Smooth muscle cell (in vitro differentiated cells): ENCODE results near the gene STARD4. TPM values are rescaled to one million over a fixed set of nuclear protein-coding genes. Genes with fewer than 3 reads are reported as not detected.

Experiments
- DNase-seq: peaks from one replicate; lab custom pipeline; 2025; ENCODE audit not compliant: unreplicated experiment; lab: John Stamatoyannopoulos, UW
- H2AFZ ChIP-seq: fragments of 200-600 bp; sonication (generic); 2 replicates; pipeline ENCODE4 v1.6.0; 2016; ENCODE audit warnings: antibody characterized with exemption, low read depth, mild to moderate bottlenecking
- H3F3A ChIP-seq: fragments of 200-600 bp; sonication (generic); 2 replicates; pipeline ENCODE4 v1.6.0; 2017; ENCODE audit warnings: antibody characterized with exemption, low read depth
- H3K27ac ChIP-seq: fragments of 200-600 bp; sonication (generic); 2 replicates; pipeline ENCODE4 v1.5.1; 2016; ENCODE audit warnings: low read depth, mild to moderate bottlenecking
- H3K27me3 ChIP-seq: fragments of 200-600 bp; sonication (generic); 2 replicates; pipeline ENCODE4 v1.6.1; 2016; ENCODE audit warnings: low read depth, mild to moderate bottlenecking
- H3K36me3 ChIP-seq: fragments of 200-600 bp; sonication (generic); 2 replicates; pipeline ENCODE4 v1.5.1; 2016; ENCODE audit warnings: low read depth
- H3K4me1 ChIP-seq: fragments of 200-600 bp; sonication (generic); 2 replicates; pipeline ENCODE4 v1.5.1; 2016; ENCODE audit warnings: low read depth
- H3K4me2 ChIP-seq: fragments of 200-600 bp; sonication (generic); 2 replicates; pipeline ENCODE4 v1.6.0; 2016; ENCODE audit warnings: mild to moderate bottlenecking
- H3K4me3 ChIP-seq: fragments of 200-600 bp; sonication (generic); 2 replicates; pipeline ENCODE4 v1.5.1; 2016; ENCODE audit warnings: mild to moderate bottlenecking
- H3K79me2 ChIP-seq: fragments of 200-600 bp; sonication (generic); 2 replicates; pipeline ENCODE4 v1.6.0; 2016; ENCODE audit warnings: low read depth, mild to moderate bottlenecking
- H3K9ac ChIP-seq: fragments of 200-600 bp; sonication (generic); 2 replicates; pipeline ENCODE4 v1.6.0; 2016; ENCODE audit warnings: low read depth
- H3K9me3 ChIP-seq: fragments of 200-600 bp; sonication (generic); replicated peaks from 2 replicates; pipeline ENCODE4 v1.5.1; 2016; ENCODE audit warnings: low read depth
- H4K20me1 ChIP-seq: fragments of 200-600 bp; sonication (generic); 2 replicates; pipeline ENCODE4 v1.6.0; 2016; ENCODE audit warnings: low read depth
- CTCF ChIP-seq: fragments of 200-600 bp; sonication (generic); IDR thresholded peaks from 2 replicates; pipeline ENCODE4 v1.5.1; 2017; ENCODE audit warnings: borderline replicate concordance, mild to moderate bottlenecking, antibody characterized with exemption; ENCODE audit not compliant: insufficient read depth, poor library complexity, severe bottlenecking
- WGBS: methylation state at CpG from one replicate; pipeline ENCODE4 v1.1.7; 2016; ENCODE audit warnings: low lambda C conversion rate; 5-methylcytosine and 5-hydroxymethylcytosine counted together
- polyA plus RNA-seq: library from polyadenylated mRNA; unstranded; fragments of >200 nt; fragmentation: Nextera tagmentation; extraction: Ambion mirVana; gene quantifications from 2 replicates; pipeline ENCODE4 v1.2.1, GENCODE V29; 2016
- total RNA-seq: library from RNA; depleted of rRNA; stranded (reverse); fragments of >200 nt; gene quantifications from 2 replicates; pipeline ENCODE4 v1.2.3, GENCODE V29; 2014

Gene STARD4
- total and polyA plus RNA-seq, 2 experiments from 2014 or later, result 41.7 to 123 TPM

- H3K79me2 ChIP-seq, result no peaks in the 10 kb centered on the region
- no peak for DNase-seq
- TF ChIP-seq CTCF, result no peak
- no peaks in the 10 kb centered on the region for H4K20me1 ChIP-seq
- H3K9me3 ChIP-seq, result no peaks in the 10 kb centered on the region
- H3F3A ChIP-seq, result no peaks in the 10 kb centered on the region
- no peak overlapping the region for H3K4me3 ChIP-seq
- 90% methylated on average over 1 of the region's 1 CpG for WGBS
- no peak overlapping the region for H3K4me2 ChIP-seq
- no peaks in the 10 kb centered on the region for H3K36me3 ChIP-seq
- peaks cover 4% of the 10 kb centered on the region for H3K4me1 ChIP-seq
- no peak overlapping the region for H3K9ac ChIP-seq
- no peaks in the 10 kb centered on the region for H3K27me3 ChIP-seq
- H3K27ac ChIP-seq, result no peak overlapping the region
- no peak overlapping the region for H2AFZ ChIP-seq
These were observed 32.7 kb upstream of the STARD4 start for GRCh38 chr5:111545031-111545430.

- no peak for DNase-seq
- H3K4me1 ChIP-seq, result no peaks in the 10 kb centered on the region
- no peaks in the 10 kb centered on the region for H3K79me2 ChIP-seq
- no peak for TF ChIP-seq CTCF
- no peaks in the 10 kb centered on the region for H3K9me3 ChIP-seq
- H2AFZ ChIP-seq, result no peak overlapping the region
- 91% methylated on average over 1 of the region's 1 CpG for WGBS
- no peak overlapping the region for H3K4me2 ChIP-seq
- H3K9ac ChIP-seq, result no peak overlapping the region
- no peak overlapping the region for H3K27ac ChIP-seq
- H3F3A ChIP-seq, result no peaks in the 10 kb centered on the region
- no peaks in the 10 kb centered on the region for H4K20me1 ChIP-seq
- no peak overlapping the region for H3K4me3 ChIP-seq
- no peaks in the 10 kb centered on the region for H3K36me3 ChIP-seq
- no peaks in the 10 kb centered on the region for H3K27me3 ChIP-seq
These were observed 25.0 kb upstream of the STARD4 start for GRCh38 chr5:111537141-111538024.

GRCh38 chr5:111535879-111536549, 23.7 kb upstream of the STARD4 start:
- H3K4me3 ChIP-seq, result no peak overlapping the region
- H3K27me3 ChIP-seq, result no peaks in the 10 kb centered on the region
- no peak overlapping the region for H3K4me2 ChIP-seq
- no peaks in the 10 kb centered on the region for H3K9me3 ChIP-seq
- H3K27ac ChIP-seq, result no peak overlapping the region
- WGBS, result 82% methylated on average over 1 of the region's 1 CpG
- no peak for TF ChIP-seq CTCF
- H3K36me3 ChIP-seq, result no peaks in the 10 kb centered on the region
- no peaks in the 10 kb centered on the region for H4K20me1 ChIP-seq
- DNase-seq, result no peak
- H2AFZ ChIP-seq, result no peak overlapping the region
- H3F3A ChIP-seq, result no peaks in the 10 kb centered on the region
- H3K79me2 ChIP-seq, result no peaks in the 10 kb centered on the region
- H3K4me1 ChIP-seq, result no peaks in the 10 kb centered on the region
- H3K9ac ChIP-seq, result no peak overlapping the region
